Memory B cell (primary cell): Measurements from ENCODE around the gene UNC45B.

Source experiments
- ATAC-seq: fragments of 150-1000 bp; cut with Tn5 transposase; 2 replicates; pipeline ENCODE4 v1.10.0; 2021; ENCODE audit warnings: low read depth, mild to moderate bottlenecking, moderate library complexity
- DNase-seq, 2 donors: peaks; one replicate each; pipeline ENCODE4 v3.0.0; 2022; ENCODE audit warnings: low spot score in 2 of 2
- H3K27ac Mint-ChIP-seq: one replicate; pipeline ENCODE4 v1.8.0; 2022; ENCODE audit warnings: mild to moderate bottlenecking, moderate library complexity, mixed read lengths
- H3K27me3 Mint-ChIP-seq: one replicate; pipeline ENCODE4 v1.8.0; 2022; ENCODE audit warnings: mixed read lengths
- H3K36me3 Mint-ChIP-seq: one replicate; pipeline ENCODE4 v1.8.0; 2022; ENCODE audit warnings: mild to moderate bottlenecking, mixed read lengths
- H3K4me1 Mint-ChIP-seq: one replicate; pipeline ENCODE4 v1.8.0; 2022; ENCODE audit warnings: mixed read lengths
- H3K4me3 Mint-ChIP-seq: one replicate; pipeline ENCODE4 v1.8.0; 2022; ENCODE audit warnings: mild to moderate bottlenecking, moderate library complexity, mixed read lengths
- H3K9me3 Mint-ChIP-seq: one replicate; pipeline ENCODE4 v1.8.0; 2022; ENCODE audit warnings: mixed read lengths

The UNC45B gene

GRCh38 chr17:35235289-35235688 lies 87.7 kb downstream of the UNC45B start:
- Mint-ChIP-seq H3K9me3 (no peaks in the 10 kb centered on the region), H3K27me3 (peaks cover 19% of the 10 kb centered on the region), H3K4me1 (peaks cover 4% of the 10 kb centered on the region), H3K36me3 (no peaks in the 10 kb centered on the region), H3K4me3 (no peak overlapping the region), H3K27ac (no peak overlapping the region)
- ATAC-seq (no peak), DNase-seq (no peak)

GRCh38 chr17:35235917-35236316 lies 88.3 kb downstream of the UNC45B start:
- H3K9me3 Mint-ChIP-seq, result no peaks in the 10 kb centered on the region
- H3K36me3 Mint-ChIP-seq, result no peaks in the 10 kb centered on the region
- ATAC-seq, result no peak
- H3K27me3 Mint-ChIP-seq, result peaks cover 16% of the 10 kb centered on the region
- peaks cover 4% of the 10 kb centered on the region for H3K4me1 Mint-ChIP-seq
- H3K27ac Mint-ChIP-seq, result no peak overlapping the region
- no peak for DNase-seq
- H3K4me3 Mint-ChIP-seq, result no peak overlapping the region

- DNase-seq, result no peak
- Mint-ChIP-seq H3K36me3 (no peaks in the 10 kb centered on the region), H3K4me1 (peaks cover 7% of the 10 kb centered on the region), H3K27me3 (peaks cover 12% of the 10 kb centered on the region), H3K9me3 (no peaks in the 10 kb centered on the region), H3K27ac (no peak overlapping the region), H3K4me3 (no peak overlapping the region)
- ATAC-seq, result no peak
Observed at GRCh38 chr17:35236821-35237220, 89.2 kb downstream of the UNC45B start.

- H3K36me3 Mint-ChIP-seq, result no peaks in the 10 kb centered on the region
- H3K9me3 Mint-ChIP-seq, result no peaks in the 10 kb centered on the region
- ATAC-seq (no peak), DNase-seq (no peak)
- peaks cover 12% of the 10 kb centered on the region for H3K27me3 Mint-ChIP-seq
- peaks cover 11% of the 10 kb centered on the region for H3K4me1 Mint-ChIP-seq
- H3K27ac Mint-ChIP-seq, result no peak overlapping the region
- H3K4me3 Mint-ChIP-seq, result no peak overlapping the region
Observed at GRCh38 chr17:35238821-35239220, 91.2 kb downstream of the UNC45B start.
